Small intestine (tissue), 7 donors: ENCODE data around the gene TBC1D19. TPM values are rescaled to one million over a fixed set of nuclear protein-coding genes. Genes with fewer than 3 reads are reported as not detected.
"Not testable (repeated sequence)": the region's sequence is repeated elsewhere in the genome, so short reads cannot be mapped to it uniquely, and the experiment has no call there.

ENCODE experiments used
- DNase-seq, 2 donors: peaks; one replicate each; pipeline versions ENCODE4 v3.0.0 to v3.0.0-alpha.2; 2013
- FAIRE-seq: peaks from 2 replicates; lab custom pipeline; 2012; peaks lifted over from hg19 to GRCh38; lab: Jason Lieb, UNC
- H3K27ac ChIP-seq, 3 donors: one replicate each; pipeline ENCODE4 v1.5.1; 2013; ENCODE audit warnings: low read length in 2 of 3, mild to moderate bottlenecking in 2 of 3, control low read depth in 1 of 3, inconsistent platforms in 1 of 3, low read depth in 1 of 3, moderate library complexity in 1 of 3
- H3K27me3 ChIP-seq, 3 donors: one replicate each; pipeline ENCODE4 v1.6.1; 2013; ENCODE audit warnings: low read length in 3 of 3, inconsistent platforms in 1 of 3; ENCODE audit not compliant: control insufficient read depth in 3 of 3, insufficient read depth in 3 of 3
- H3K36me3 ChIP-seq, 3 donors: one replicate each; pipeline ENCODE4 v1.6.1; 2013; ENCODE audit warnings: low read length in 3 of 3, inconsistent platforms in 1 of 3, low read depth in 1 of 3, mild to moderate bottlenecking in 1 of 3, moderate library complexity in 1 of 3; ENCODE audit not compliant: control insufficient read depth in 3 of 3, insufficient read depth in 2 of 3
- H3K4me1 ChIP-seq, 3 donors: one replicate each; pipeline ENCODE4 v1.6.1; 2013; ENCODE audit warnings: low read length in 2 of 3, inconsistent platforms in 1 of 3, low read depth in 1 of 3, mild to moderate bottlenecking in 1 of 3, moderate library complexity in 1 of 3; ENCODE audit not compliant: control insufficient read depth in 3 of 3, insufficient read depth in 2 of 3
- H3K4me3 ChIP-seq, 3 donors: one replicate each; pipeline ENCODE4 v1.5.1; 2013; ENCODE audit warnings: low read length in 3 of 3, control low read depth in 1 of 3, inconsistent platforms in 1 of 3, low read depth in 1 of 3, mild to moderate bottlenecking in 1 of 3, moderate library complexity in 1 of 3
- H3K9me3 ChIP-seq, 2 donors: one replicate each; pipeline ENCODE4 v1.6.1; 2013; ENCODE audit warnings: low read depth in 1 of 2, low read length in 1 of 2; ENCODE audit not compliant: control insufficient read depth in 2 of 2, insufficient read depth in 1 of 2
- WGBS, 3 donors: extraction: QIAGEN DNeasy Blood & Tissue Kit; methylation state at CpG; one replicate each; pipeline ENCODE4 v1.1.7; 2013; 5-methylcytosine and 5-hydroxymethylcytosine counted together
- polyA plus RNA-seq, 4 donors: library from polyadenylated mRNA; stranded (reverse) in 3 of 4; unstranded in 1 of 4; fragments of 200-250 nt in 3 of 4; fragments of 120-200 nt in 1 of 4; gene quantifications; one replicate each; pipeline versions ENCODE4 v1.2.1 to v1.2.3, GENCODE V29; 2013
- donor health status: healthy with polysubstance abuse.
- donor health status: control.
- donor health status: control.
- donor health status: Bipolar disorder and iron deficiency.
- donor health status: healthy.

Gene TBC1D19
- polyA plus RNA-seq, 4 donors = 1.1 to 7.4 (median 2.1) TPM; not detected in 1

- H3K36me3 ChIP-seq = peaks cover 0 to 3% (median 0%) of the 10 kb centered on the region in 3 donors
- FAIRE-seq (no peak), DNase-seq (no peak)
- H3K27me3 ChIP-seq = no peaks in the 10 kb centered on the region
- no peaks in the 10 kb centered on the region for H3K9me3 ChIP-seq
- H3K27ac ChIP-seq = no peak overlapping the region
- no peak overlapping the region for H3K4me3 ChIP-seq
- no peaks in the 10 kb centered on the region for H3K4me1 ChIP-seq
- 74 to 80% (median 76%) methylated on average over 2 of the region's 2 CpGs for WGBS, 3 donors
Observed at GRCh38 chr4:26622913-26623312, 39.0 kb downstream of the TBC1D19 start.

- 85 to 100% methylated on average over 1 to 2 of the region's 2 CpGs; no CpG with 5 or more reads in 1 of the 3 donors for WGBS, 3 donors
- H3K4me1 ChIP-seq, H3K27me3 ChIP-seq, H3K36me3 ChIP-seq, H3K27ac ChIP-seq, H3K4me3 ChIP-seq, DNase-seq, H3K9me3 ChIP-seq, FAIRE-seq: not testable (repeated sequence)
Observed at GRCh38 chr4:26626658-26627057, 42.8 kb downstream of the TBC1D19 start.

- DNase-seq (no peak), FAIRE-seq (no peak)
- Histone ChIP-seq H3K4me1 (no peaks in the 10 kb centered on the region), H3K4me3 (no peak overlapping the region), H3K27ac (no peak overlapping the region), H3K36me3 (peaks cover 0 to 3% (median 0%) of the 10 kb centered on the region in 3 donors), H3K27me3 (no peaks in the 10 kb centered on the region), H3K9me3 (no peaks in the 10 kb centered on the region)
- WGBS, 3 donors = 93 to 98% (median 97%) methylated on average over 1 of the region's 1 CpG
Observed at GRCh38 chr4:26632916-26633315, 49.0 kb downstream of the TBC1D19 start.

GRCh38 chr4:26634237-26634636 is 50.4 kb downstream of the TBC1D19 start:
- Histone ChIP-seq H3K27me3 (no peaks in the 10 kb centered on the region), H3K36me3 (peaks cover 0 to 7% (median 0%) of the 10 kb centered on the region in 3 donors), H3K4me3 (no peak overlapping the region), H3K9me3 (no peaks in the 10 kb centered on the region), H3K4me1 (no peaks in the 10 kb centered on the region), H3K27ac (no peak overlapping the region)
- 95 to 100% (median 96%) methylated on average over 2 of the region's 2 CpGs for WGBS, 3 donors
- FAIRE-seq (no peak), DNase-seq (no peak)

- Histone ChIP-seq H3K27me3 (no peaks in the 10 kb centered on the region), H3K4me3 (no peak overlapping the region), H3K27ac (no peak overlapping the region), H3K4me1 (no peaks in the 10 kb centered on the region), H3K36me3 (peaks cover 0 to 16% (median 0%) of the 10 kb centered on the region in 3 donors), H3K9me3 (peaks cover 0 to 8% of the 10 kb centered on the region in 2 donors)
- FAIRE-seq (peak; percentile 81), DNase-seq (no peak)
Observed at GRCh38 chr4:26636458-26636857, 52.6 kb downstream of the TBC1D19 start.

- not testable (repeated sequence) for FAIRE-seq, H3K27ac ChIP-seq, H3K27me3 ChIP-seq, H3K9me3 ChIP-seq, H3K4me1 ChIP-seq, H3K4me3 ChIP-seq, DNase-seq
- WGBS, 3 donors = 95 to 98% (median 95%) methylated on average over 8 of the region's 8 CpGs
- H3K36me3 ChIP-seq = peaks cover 0 to 16% (median 0%) of the 10 kb centered on the region in 3 donors
Observed at GRCh38 chr4:26640639-26641038, 56.8 kb downstream of the TBC1D19 start.

GRCh38 chr4:26647523-26648224 is 63.8 kb downstream of the TBC1D19 start:
- H3K4me1 ChIP-seq = no peaks in the 10 kb centered on the region
- H3K36me3 ChIP-seq = no peaks in the 10 kb centered on the region
- FAIRE-seq (no peak), DNase-seq (no peak)
- H3K27me3 ChIP-seq = no peaks in the 10 kb centered on the region
- H3K27ac ChIP-seq = no peak overlapping the region
- WGBS, 3 donors = 87 to 92% (median 90%) methylated on average over 2 of the region's 2 CpGs
- H3K9me3 ChIP-seq = no peaks in the 10 kb centered on the region
- H3K4me3 ChIP-seq = no peak overlapping the region

- no peak for DNase-seq
- Histone ChIP-seq H3K27me3 (no peaks in the 10 kb centered on the region), H3K9me3 (no peaks in the 10 kb centered on the region), H3K4me3 (no peak overlapping the region), H3K4me1 (no peaks in the 10 kb centered on the region), H3K27ac (no peak overlapping the region), H3K36me3 (no peaks in the 10 kb centered on the region)
- no peak for FAIRE-seq
- WGBS, 3 donors = 44 to 55% (median 48%) methylated on average over 1 of the region's 1 CpG
Observed at GRCh38 chr4:26648260-26648659, 64.4 kb downstream of the TBC1D19 start.

- no peak overlapping the region for H3K27ac ChIP-seq
- FAIRE-seq = no peak
- no peak overlapping the region for H3K4me3 ChIP-seq
- H3K27me3 ChIP-seq = no peaks in the 10 kb centered on the region
- H3K36me3 ChIP-seq = peaks cover 0 to 7% (median 0%) of the 10 kb centered on the region in 3 donors
- peaks cover 0 to 5% of the 10 kb centered on the region in 2 donors for H3K9me3 ChIP-seq
- 92 to 95% (median 94%) methylated on average over 3 of the region's 3 CpGs for WGBS, 3 donors
- no peak for DNase-seq
- no peaks in the 10 kb centered on the region for H3K4me1 ChIP-seq
Observed at GRCh38 chr4:26660261-26660660, 76.4 kb downstream of the TBC1D19 start.
